GM20431 (cell line): ENCODE data around the gene SLC45A3.
"Not testable (repeated sequence)": the region's sequence is repeated elsewhere in the genome, so short reads cannot be mapped to it uniquely, and the experiment has no call there.

Experiments used
- in situ Hi-C: fragments of 300-500 bp; cut with MseI, MboI; formaldehyde crosslinking; loops from one replicate; pipeline ENCODE4 v1.15.0; 2020; ENCODE audit warnings: low sequenced_read_pairs; ENCODE audit not compliant: unreplicated experiment

SLC45A3 gene

GRCh38 chr1:205680073-205680851 is at the start of gene SLC45A3:
SLC45A3 (minus strand) TSS chr1:205680509; CDS start chr1:205664656, 15,853 bp downstream.
- in situ Hi-C loops: no loop called here

- in situ Hi-C loops: no loop called here
Observed at GRCh38 chr1:205726619-205727125, 46.4 kb upstream of the SLC45A3 start.

GRCh38 chr1:205725514-205725913 is 45.2 kb upstream of the SLC45A3 start:
- in situ Hi-C loops: no loop called here

- in situ Hi-C loops: not testable (repeated sequence)
Observed at GRCh38 chr1:205720740-205721139, 40.4 kb upstream of the SLC45A3 start.

- in situ Hi-C loops: no loop called here
Observed at GRCh38 chr1:205719762-205720161, 39.5 kb upstream of the SLC45A3 start.

- in situ Hi-C loops: no loop called here
Observed at GRCh38 chr1:205719015-205719414, 38.7 kb upstream of the SLC45A3 start.

GRCh38 chr1:205716371-205717132 is 36.2 kb upstream of the SLC45A3 start:
- in situ Hi-C loops: no loop called here

GRCh38 chr1:205715628-205716027 is 35.3 kb upstream of the SLC45A3 start:
- in situ Hi-C loops: no loop called here

- in situ Hi-C loops: no loop called here
Observed at GRCh38 chr1:205714906-205715246, 34.6 kb upstream of the SLC45A3 start.

- in situ Hi-C loops: no loop called here
Observed at GRCh38 chr1:205714190-205714905, 34.0 kb upstream of the SLC45A3 start.

GRCh38 chr1:205711105-205712048 is 31.1 kb upstream of the SLC45A3 start:
- in situ Hi-C loops: no loop called here

- in situ Hi-C loops: no loop called here
Observed at GRCh38 chr1:205710201-205711062, 30.1 kb upstream of the SLC45A3 start.

- in situ Hi-C loops: no loop called here
Observed at GRCh38 chr1:205709640-205710039, 29.3 kb upstream of the SLC45A3 start.

GRCh38 chr1:205709059-205709398 is 28.7 kb upstream of the SLC45A3 start:
- in situ Hi-C loops: no loop called here

GRCh38 chr1:205706601-205707502 is 26.5 kb upstream of the SLC45A3 start:
- in situ Hi-C loops: no loop called here

- in situ Hi-C loops: no loop called here
Observed at GRCh38 chr1:205704903-205705302, 24.6 kb upstream of the SLC45A3 start.

- in situ Hi-C loops: no loop called here
Observed at GRCh38 chr1:205703072-205703471, 22.8 kb upstream of the SLC45A3 start.

- in situ Hi-C loops: no loop called here
Observed at GRCh38 chr1:205701891-205702290, 21.6 kb upstream of the SLC45A3 start.
